Measurements from ENCODE around the gene C17orf113.
A peak's percentile ranks its signal among the peaks of the same experiment; 100 is the strongest.

Gene C17orf113

DNA sequence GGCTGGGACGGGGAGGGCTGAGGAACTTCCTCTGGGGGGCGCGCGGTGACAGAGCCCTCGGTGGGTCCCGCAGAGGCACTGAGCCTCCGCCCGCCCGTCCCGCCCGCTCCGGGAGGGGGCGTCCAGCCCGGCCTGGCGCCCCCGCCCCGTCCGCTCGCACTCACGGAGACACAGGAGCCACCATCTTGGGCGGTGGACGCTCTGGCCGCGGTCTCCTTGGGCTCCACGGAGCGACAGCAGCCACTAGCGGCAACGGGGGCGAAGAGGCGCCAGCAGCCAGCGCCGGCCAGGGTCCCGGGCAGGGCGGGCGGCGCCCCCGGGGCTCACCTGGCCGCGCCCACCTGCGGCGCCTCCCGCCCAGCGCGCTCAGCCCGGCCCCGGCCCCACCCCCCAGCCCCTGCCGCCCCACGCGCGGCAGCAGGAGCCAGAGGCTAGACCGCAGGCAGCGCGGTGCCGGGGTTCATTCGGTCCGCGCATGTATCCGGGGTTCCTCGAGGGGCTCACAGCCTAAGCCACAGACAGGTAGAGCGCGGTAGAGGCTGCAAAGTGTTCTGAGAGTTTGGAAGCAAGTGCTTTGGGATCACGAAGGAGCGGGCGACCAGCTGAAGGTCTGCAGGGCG lies at the start of gene C17orf113:
C17orf113 (minus strand) TSS at position 209 of the 620 bp plus-strand sequence. CDS start 7,225 bp downstream, outside the sequence.
- DNase-seq: peak; percentile 43

- no peak for DNase-seq
Observed at GRCh38 chr17:42098730-42099399, 48.5 kb upstream of the C17orf113 start.

DNA sequence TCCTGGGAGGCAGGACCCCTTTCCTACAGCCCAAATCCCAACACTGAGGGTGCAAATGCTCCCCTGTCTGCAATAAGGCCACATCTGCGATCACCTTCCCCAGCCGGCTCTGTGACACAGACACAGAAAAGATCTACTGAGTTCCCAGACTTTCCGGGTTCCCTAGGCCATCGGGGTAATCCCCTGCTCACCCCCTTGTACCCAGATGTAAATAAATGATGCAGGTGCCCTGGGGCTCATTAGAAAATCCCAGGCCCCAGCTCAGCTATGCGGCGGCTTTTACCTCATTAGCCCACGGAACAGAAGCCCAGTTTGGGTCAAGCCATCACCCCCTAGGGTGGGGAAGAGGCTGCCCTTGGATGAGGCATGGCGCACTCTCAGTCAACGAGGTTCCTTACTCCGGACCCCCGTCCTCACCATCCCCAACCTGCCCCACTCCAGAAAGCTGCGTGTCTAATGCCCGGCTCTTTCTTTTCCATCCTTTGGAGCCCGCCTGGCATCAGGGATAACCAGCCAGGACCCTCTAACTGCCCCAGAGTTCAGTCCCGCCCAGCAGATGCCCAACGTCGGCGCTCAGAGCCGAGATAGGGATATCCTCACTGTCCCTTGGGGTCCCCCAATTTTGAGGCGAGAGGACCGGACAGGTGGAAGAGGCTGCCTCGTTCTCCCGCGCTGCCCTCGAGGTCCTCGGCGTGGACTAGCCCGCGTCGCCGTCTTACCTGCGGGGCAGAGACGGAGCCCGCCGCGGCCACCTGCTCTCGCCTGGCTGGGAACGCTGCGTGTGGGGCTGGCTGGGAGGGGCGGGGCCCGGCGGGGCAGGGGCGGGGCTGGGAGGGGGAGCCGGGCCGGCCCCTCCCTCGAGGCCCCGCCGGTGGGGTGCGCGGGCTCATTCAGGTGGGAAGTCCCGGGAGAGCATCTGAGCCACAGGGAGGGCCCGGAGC lies 47.6 kb upstream of the C17orf113 start, which contains the start of gene ZNF385C:
ZNF385C (minus strand) TSS at position 783 of the 941 bp plus-strand sequence. CDS start 35,417 bp downstream, outside the sequence.
- DNase-seq: peak; percentile 64

GRCh38 chr17:42096360-42097111 lies 46.1 kb upstream of the C17orf113 start:
- no peak for DNase-seq

DNA sequence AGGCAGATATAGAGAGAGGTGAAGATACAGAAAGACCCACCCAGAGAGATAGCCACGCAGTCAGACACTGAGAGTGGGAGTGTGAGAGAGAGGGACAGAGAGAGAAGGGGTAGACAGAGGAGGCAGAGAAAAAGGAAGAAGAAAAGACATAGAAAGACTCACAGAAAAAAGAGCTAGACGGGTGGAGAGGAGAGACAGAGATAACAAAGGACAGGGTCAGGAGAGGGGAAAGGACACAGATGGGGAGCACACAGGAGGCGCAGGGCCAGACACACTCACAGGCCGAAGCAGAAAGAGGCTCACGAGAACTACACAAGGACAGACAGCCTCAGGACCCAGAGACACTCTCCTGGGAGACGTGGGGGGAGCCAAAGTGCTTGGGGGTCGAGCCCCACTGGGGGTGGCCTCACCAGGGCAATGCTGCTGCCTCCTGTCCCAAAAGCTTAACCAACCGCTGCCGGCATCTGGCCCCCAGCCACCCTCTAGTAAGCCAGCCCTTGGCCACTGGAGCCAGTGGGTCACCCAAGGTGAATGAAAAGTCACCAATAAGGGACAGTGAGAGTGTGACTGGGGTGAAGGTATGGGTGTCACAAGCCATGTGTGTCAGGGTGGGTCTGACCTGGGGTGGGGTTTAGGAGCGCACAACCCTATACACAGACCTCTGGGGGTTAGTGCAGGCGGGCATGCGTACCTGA lies 44.1 kb upstream of the C17orf113 start:
- no peak for DNase-seq

GRCh38 chr17:42092939-42093338 lies 42.5 kb upstream of the C17orf113 start:
- DNase-seq: no peak

DNA sequence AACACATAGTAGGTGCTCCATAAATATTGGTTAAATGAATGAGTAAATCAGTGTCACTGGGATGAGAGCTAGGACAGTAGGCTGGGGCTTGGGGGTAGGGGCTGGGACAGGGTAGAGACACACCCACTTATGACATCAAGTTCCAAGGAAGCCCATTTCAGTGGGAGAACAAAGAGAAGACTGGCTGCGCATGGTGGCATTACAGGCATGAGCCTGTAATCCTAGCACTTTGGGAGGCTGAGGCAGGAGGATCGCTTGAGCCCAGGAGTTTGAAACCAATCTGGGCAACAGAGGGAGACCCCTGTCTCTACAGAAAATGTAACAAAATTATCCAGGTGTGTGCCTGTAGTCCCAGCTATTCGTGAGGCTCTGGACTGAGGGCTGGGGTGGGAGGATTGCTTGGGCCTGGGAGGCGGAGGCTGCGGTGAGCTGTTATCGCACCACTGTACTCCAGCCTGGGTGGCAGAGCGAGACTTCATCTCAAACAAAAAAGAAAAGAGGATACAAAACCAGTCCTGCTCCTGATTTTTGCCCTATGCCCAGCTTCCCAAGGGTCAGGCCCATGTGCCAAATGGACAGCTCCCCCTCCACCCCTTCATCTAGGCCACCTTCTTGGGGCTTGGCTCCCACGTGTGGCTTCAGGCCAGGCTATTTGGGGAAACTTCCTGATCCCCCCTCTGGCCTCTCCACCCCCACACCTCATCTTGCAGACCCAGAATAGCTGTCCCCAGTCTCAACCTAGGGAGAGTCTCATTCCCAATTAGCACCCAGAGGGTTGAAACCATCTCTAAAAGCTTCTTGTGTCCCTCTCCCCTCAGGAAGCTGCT lies 40.8 kb upstream of the C17orf113 start:
- DNase-seq: no peak

GRCh38 chr17:42088736-42089135 lies 38.3 kb upstream of the C17orf113 start:
- no peak for DNase-seq

GRCh38 chr17:42087736-42088705 lies 37.6 kb upstream of the C17orf113 start:
- no peak for DNase-seq

- DNase-seq: no peak
Observed at GRCh38 chr17:42087042-42087701, 36.8 kb upstream of the C17orf113 start.

DNA sequence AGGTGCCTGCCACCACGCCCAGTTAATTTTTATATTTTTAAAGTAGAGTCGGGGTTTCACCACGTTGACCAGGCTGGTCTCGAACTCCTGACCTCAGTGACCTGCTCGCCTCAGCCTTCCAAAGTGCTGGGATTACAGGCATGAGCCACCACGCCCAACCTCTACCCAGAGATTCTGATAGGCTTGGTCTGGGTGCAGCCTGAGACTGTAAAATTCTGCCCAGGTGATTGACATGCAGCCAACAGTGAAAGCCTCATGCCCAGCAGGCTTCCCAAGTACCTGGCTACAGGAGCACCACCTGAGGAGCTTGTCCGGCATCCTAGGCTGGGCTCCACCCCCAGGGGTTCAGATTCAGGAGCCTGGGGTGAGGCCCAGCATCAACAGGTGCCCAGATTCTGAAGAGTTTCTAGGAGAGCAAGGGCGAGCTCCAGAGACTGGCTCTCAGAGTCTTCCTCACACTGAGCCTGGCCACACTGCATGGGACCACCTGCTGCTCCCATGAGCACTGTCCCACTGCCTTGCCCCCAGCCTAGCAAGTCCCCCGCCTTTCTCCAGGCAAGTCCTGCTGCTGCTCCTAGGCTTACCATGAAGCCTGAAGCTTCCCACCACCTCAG lies 31.2 kb upstream of the C17orf113 start:
- DNase-seq: no peak

- DNase-seq: no peak
Observed at GRCh38 chr17:42079541-42079940, 29.1 kb upstream of the C17orf113 start.

DNA sequence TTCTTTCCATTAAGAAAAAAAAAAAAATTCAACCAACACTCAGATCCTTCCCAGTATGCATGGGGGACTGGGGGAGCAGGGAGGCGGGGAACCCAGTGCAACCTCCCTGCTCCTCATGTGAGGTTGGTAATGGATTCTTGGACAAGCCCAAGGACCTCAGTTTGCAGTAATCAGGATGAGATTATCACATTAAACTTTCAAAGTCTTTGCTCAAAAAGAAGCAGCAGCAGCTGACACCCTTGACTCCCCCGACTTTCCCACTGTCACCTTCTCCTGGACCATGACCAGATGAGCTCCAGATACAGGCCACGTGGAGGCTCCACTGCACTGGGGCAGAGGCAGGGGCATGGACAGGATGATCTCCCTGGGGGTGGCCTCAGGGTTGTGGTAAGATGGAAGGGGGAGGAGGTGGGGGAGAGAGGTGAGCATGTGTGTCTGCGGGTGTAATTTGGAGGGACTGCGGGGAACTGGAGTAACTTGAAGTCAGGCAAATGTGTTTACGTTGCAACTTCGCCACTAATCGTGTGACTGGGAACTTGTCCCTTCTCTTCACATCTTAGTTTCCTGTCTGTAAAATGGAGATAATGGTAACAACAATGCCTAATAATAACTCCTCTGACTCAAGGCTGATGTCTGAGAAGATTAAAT lies 28.1 kb upstream of the C17orf113 start:
- DNase-seq: no peak

DNA sequence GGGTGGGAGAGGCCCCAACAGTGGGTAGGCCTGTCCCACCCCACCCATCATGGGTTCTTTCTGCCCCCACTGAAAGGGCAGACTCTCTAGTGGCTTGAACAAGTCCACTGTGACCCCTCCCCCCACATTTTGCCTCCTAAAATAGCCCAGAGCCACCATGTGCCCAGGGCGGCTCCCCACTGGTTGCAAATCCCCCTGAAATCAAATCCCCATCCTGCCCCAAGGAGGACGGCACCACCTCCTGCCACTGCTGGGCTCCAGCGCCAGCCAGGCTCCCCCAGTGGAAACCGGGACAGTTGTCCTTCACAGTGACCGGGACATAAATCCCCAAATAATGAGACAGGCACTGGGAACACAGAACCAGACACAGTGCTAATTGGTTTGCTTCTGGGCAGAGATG lies 27.4 kb upstream of the C17orf113 start:
- DNase-seq: no peak

DNA sequence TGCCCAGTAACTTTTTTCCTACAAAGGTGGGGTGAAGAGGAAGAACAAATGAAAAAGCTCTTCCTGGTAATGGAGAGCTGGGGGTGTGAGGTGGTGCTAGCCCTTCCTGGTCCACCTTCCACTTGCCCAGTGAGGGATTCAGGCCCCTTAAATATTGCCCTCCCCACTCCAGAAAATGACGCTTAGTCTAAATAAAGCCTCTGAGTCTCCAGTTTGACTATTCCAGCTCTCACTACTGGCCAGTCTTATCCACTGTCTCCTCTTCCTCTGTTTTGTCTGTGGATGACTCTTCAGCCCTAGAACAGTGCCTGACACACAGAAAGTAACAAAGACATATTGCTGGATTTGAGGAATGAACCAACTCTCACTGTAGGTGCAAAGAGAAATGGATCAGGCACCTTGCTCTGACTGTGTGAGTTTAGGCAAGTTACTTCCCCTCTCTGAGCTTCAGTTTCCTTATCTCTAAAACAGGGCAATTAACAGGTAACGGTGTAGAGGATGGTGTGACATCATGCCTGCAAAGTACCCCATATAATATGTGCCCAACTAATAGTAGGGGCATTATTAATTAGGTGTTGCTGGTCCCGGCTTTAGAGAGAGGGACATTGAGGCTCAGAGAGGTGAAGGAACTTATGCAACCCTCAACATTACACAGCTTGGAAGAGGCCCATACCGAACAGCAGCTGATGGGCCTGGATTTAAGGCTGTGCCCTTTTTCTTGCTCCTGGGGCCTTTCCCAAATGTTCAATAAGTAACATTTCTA lies 26.6 kb upstream of the C17orf113 start:
- no peak for DNase-seq

DNA sequence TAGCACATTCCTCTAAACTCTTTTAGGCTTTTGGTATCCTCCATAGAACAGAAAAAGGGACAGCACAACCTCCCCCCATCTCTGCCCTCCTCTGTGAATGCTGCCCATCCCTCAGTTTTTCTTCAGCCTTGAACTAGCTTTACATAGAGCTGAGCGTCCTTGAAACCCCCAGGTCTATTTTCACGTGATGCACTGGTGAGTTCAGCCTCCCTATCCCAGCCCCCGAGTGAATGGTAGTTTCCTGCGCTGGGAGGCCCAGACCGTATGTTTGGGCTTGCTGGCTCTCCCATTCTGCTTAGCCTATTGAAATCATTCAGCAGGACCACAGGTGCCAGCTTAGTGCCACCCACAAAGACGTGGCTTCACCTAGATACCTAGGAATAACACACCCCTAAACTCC lies 25.4 kb upstream of the C17orf113 start:
- no peak for DNase-seq

Data from activated naive CD4-positive, alpha-beta T cell treated with anti-CD3 and anti-CD28 coated beads, Interleukin-2, amount 50 U/mL, for 16 hours (primary cell).